PC-9 (cell line): ENCODE data around the gene VGLL4.

Experiments used
- EZH2 ChIP-seq: fragments of 200-600 bp; sonication (generic); IDR thresholded peaks from 2 replicates; pipeline ENCODE4 v1.8.0; 2017; ENCODE audit warnings: antibody characterized with exemption, low read depth
- TF ChIP-seq, protein P1 (sequence below): fragments of 200-600 bp; sonication (generic); conservative IDR thresholded peaks from 2 replicates; pipeline ENCODE4 v1.6.1; 2017; ENCODE audit warnings: mixed run types, antibody characterized with exemption, mild to moderate bottlenecking, moderate library complexity

DNA sequence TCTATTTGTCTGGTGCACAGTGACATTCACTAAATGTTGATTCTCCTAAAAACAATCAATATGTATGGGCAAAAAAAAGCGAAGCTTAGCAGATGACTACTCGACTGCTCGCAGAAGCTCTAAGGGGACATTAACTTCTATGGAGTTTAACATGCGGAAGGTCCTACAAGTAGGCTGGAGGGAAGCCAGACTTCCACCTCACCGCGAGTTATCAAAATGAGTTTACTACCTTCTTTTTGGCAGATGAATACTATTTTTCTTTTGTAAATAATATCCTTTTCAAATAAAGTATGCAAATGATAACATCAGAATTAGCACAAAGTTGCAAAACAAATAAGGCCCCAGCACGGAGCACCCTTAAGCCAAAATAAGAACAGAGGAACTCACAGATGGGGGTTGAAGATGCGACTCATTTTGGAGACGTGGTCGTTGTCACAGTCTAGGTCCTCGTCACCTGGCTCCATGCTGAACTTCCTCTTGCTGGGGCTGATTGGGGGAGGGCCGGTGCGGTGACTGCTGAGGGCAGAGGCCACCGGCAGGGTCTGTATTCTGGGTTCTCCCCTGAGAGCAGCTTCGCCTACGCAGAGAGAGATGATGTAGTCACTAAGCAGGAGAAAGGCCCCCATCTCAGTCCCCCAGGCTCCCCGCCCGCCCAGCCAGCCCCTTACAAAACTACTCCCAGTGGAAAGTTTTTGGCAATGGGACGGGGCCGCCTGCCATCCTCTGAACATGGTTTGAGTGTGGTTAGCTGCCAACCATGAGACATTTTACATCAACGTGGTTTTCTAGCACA lies 42.1 kb downstream of the VGLL4 start:
- TF ChIP-seq, protein P1, sequence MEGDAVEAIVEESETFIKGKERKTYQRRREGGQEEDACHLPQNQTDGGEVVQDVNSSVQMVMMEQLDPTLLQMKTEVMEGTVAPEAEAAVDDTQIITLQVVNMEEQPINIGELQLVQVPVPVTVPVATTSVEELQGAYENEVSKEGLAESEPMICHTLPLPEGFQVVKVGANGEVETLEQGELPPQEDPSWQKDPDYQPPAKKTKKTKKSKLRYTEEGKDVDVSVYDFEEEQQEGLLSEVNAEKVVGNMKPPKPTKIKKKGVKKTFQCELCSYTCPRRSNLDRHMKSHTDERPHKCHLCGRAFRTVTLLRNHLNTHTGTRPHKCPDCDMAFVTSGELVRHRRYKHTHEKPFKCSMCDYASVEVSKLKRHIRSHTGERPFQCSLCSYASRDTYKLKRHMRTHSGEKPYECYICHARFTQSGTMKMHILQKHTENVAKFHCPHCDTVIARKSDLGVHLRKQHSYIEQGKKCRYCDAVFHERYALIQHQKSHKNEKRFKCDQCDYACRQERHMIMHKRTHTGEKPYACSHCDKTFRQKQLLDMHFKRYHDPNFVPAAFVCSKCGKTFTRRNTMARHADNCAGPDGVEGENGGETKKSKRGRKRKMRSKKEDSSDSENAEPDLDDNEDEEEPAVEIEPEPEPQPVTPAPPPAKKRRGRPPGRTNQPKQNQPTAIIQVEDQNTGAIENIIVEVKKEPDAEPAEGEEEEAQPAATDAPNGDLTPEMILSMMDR, result no peak
- no peak for TF ChIP-seq EZH2
